ENCODE measurements around the gene MCM6. TPM values are rescaled to one million over a fixed set of nuclear protein-coding genes. Genes with fewer than 3 reads are reported as not detected.

Gene MCM6
- polyA plus RNA-seq, 1 donor from 2014 or later = 7.0 TPM

GRCh38 chr2:135822855-135823254 lies 53.4 kb downstream of the MCM6 start:
- no peaks in the 10 kb centered on the region for H3K9me3 ChIP-seq (ENCODE audit: low read length)
- TF ChIP-seq CTCF (IDR thresholded peaks at IDR 0.05; ENCODE audit: poor library complexity, severe bottlenecking) = no peak
- TF ChIP-seq SMC3 (conservative IDR thresholded peaks at IDR 0.05; ENCODE audit: poor library complexity) = no peak
- no peak for TF ChIP-seq EP300 (conservative IDR thresholded peaks at IDR 0.05; ENCODE audit: poor library complexity, severe bottlenecking)
- TF ChIP-seq EZH2 (IDR thresholded peaks at IDR 0.05; ENCODE audit: borderline replicate concordance, insufficient read depth, low read length, poor library complexity, severe bottlenecking) = no peak
- no peak overlapping the region for H3K27ac ChIP-seq (ENCODE audit: low read length)
- no peaks in the 10 kb centered on the region for H3K9me2 ChIP-seq (ENCODE audit: insufficient read depth, low read length)
- no peaks in the 10 kb centered on the region for H3K36me3 ChIP-seq (ENCODE audit: insufficient read depth, low read length)
- no peak overlapping the region for H2AFZ ChIP-seq (ENCODE audit: low read depth, low read length)
- H4K20me1 ChIP-seq (ENCODE audit: insufficient read depth) = no peaks in the 10 kb centered on the region
- H3K9ac ChIP-seq (ENCODE audit: low read length) = no peak overlapping the region
- no peaks in the 10 kb centered on the region for H3K27me3 ChIP-seq (ENCODE audit: insufficient read depth, low read depth, low read length)
- no peaks in the 10 kb centered on the region for H3F3A ChIP-seq (ENCODE audit: insufficient read depth, low read length, poor library complexity, severe bottlenecking)
- H3K4me3 ChIP-seq (ENCODE audit: low read length) = no peak overlapping the region
- H3K79me2 ChIP-seq (replicated peaks; ENCODE audit: insufficient read depth, low read length) = no peaks in the 10 kb centered on the region
- H3K4me2 ChIP-seq (ENCODE audit: low read length) = no peak overlapping the region

GRCh38 chr2:135821190-135821589 lies 55.1 kb downstream of the MCM6 start:
- no peak overlapping the region for H3K4me3 ChIP-seq (ENCODE audit: low read length)
- H3K9ac ChIP-seq (ENCODE audit: low read length) = no peak overlapping the region
- no peak overlapping the region for H3K27ac ChIP-seq (ENCODE audit: low read length)
- H3K9me3 ChIP-seq (ENCODE audit: low read length) = no peaks in the 10 kb centered on the region
- H3K36me3 ChIP-seq (ENCODE audit: insufficient read depth, low read length) = no peaks in the 10 kb centered on the region
- H3K9me2 ChIP-seq (ENCODE audit: insufficient read depth, low read length) = no peaks in the 10 kb centered on the region
- H4K20me1 ChIP-seq (ENCODE audit: insufficient read depth) = no peaks in the 10 kb centered on the region
- no peak overlapping the region for H3K4me2 ChIP-seq (ENCODE audit: low read length)
- H3K79me2 ChIP-seq (replicated peaks; ENCODE audit: insufficient read depth, low read length) = no peaks in the 10 kb centered on the region
- TF ChIP-seq EZH2 (IDR thresholded peaks at IDR 0.05; ENCODE audit: borderline replicate concordance, insufficient read depth, low read length, poor library complexity, severe bottlenecking) = no peak
- TF ChIP-seq EP300 (conservative IDR thresholded peaks at IDR 0.05; ENCODE audit: poor library complexity, severe bottlenecking) = no peak
- TF ChIP-seq MXI1 (conservative IDR thresholded peaks at IDR 0.05; ENCODE audit: poor library complexity, severe bottlenecking) = no peak
- TF ChIP-seq POLR2AphosphoS5 (IDR thresholded peaks at IDR 0.05) = no peak
- H2AFZ ChIP-seq (ENCODE audit: low read depth, low read length) = no peak overlapping the region
- H3K27me3 ChIP-seq (ENCODE audit: insufficient read depth, low read depth, low read length) = no peaks in the 10 kb centered on the region
- H3F3A ChIP-seq (ENCODE audit: insufficient read depth, low read length, poor library complexity, severe bottlenecking) = no peaks in the 10 kb centered on the region

- no peak for TF ChIP-seq REST (IDR thresholded peaks at IDR 0.05; ENCODE audit: borderline replicate concordance)
- TF ChIP-seq SMC3 (conservative IDR thresholded peaks at IDR 0.05; ENCODE audit: poor library complexity) = no peak
- TF ChIP-seq EZH2 (IDR thresholded peaks at IDR 0.05; ENCODE audit: borderline replicate concordance, insufficient read depth, low read length, poor library complexity, severe bottlenecking) = no peak
- no peak for TF ChIP-seq TAF1 (IDR thresholded peaks at IDR 0.05; ENCODE audit: low read depth)
- Histone ChIP-seq H3K27ac (ENCODE audit: low read length) (no peak overlapping the region), H3K36me3 (ENCODE audit: insufficient read depth, low read length) (no peaks in the 10 kb centered on the region), H3K79me2 (replicated peaks; ENCODE audit: insufficient read depth, low read length) (no peaks in the 10 kb centered on the region), H3F3A (ENCODE audit: insufficient read depth, low read length, poor library complexity, severe bottlenecking) (no peaks in the 10 kb centered on the region), H3K27me3 (ENCODE audit: insufficient read depth, low read depth, low read length) (no peaks in the 10 kb centered on the region), H3K4me3 (ENCODE audit: low read length) (no peak overlapping the region), H3K9ac (ENCODE audit: low read length) (no peak overlapping the region), H3K9me2 (ENCODE audit: insufficient read depth, low read length) (no peaks in the 10 kb centered on the region), H2AFZ (ENCODE audit: low read depth, low read length) (no peak overlapping the region), H4K20me1 (ENCODE audit: insufficient read depth) (no peaks in the 10 kb centered on the region), H3K9me3 (ENCODE audit: low read length) (no peaks in the 10 kb centered on the region), H3K4me2 (ENCODE audit: low read length) (no peak overlapping the region)
Observed at GRCh38 chr2:135820003-135820618, 56.1 kb downstream of the MCM6 start.
